Measurements from ENCODE around the gene ATXN10.

DNA sequence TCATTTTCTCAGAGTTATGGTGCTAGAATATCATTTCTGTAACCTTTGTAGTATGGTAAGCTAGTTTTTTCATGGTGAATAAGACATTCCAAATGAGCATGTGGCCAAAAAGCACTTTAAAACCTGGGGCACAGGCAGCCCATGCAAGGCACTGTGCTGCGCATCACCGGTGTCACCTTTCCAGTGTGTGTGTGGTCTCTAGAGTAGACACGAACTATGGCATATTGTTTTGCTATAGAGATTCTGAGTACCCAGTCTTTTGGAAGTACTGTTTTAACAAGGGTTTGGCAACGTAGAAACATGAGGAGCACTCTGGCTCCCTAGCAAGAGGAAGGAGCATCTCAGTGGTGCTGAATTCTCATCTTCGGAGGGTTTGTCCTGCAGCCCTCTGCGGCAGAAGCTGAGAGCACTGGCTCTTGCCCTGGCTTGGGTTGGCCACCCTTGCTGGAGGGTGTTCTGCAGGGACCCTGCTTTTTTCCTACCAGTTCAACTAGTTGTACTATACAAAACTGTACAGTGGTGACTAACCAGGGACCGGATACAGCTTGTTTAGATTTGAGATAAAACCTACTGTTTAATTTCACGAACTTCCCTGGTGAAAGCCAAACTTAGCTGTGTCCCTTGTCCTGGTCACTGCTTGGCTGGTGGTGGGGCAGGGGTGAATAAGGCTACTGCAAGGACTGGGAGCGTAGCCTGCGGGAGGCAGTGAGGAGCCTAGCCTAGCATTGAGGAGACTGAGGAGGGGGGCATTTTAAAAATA, 135.7 kb downstream of the ATXN10 start:
- TF ChIP-seq, protein P1, sequence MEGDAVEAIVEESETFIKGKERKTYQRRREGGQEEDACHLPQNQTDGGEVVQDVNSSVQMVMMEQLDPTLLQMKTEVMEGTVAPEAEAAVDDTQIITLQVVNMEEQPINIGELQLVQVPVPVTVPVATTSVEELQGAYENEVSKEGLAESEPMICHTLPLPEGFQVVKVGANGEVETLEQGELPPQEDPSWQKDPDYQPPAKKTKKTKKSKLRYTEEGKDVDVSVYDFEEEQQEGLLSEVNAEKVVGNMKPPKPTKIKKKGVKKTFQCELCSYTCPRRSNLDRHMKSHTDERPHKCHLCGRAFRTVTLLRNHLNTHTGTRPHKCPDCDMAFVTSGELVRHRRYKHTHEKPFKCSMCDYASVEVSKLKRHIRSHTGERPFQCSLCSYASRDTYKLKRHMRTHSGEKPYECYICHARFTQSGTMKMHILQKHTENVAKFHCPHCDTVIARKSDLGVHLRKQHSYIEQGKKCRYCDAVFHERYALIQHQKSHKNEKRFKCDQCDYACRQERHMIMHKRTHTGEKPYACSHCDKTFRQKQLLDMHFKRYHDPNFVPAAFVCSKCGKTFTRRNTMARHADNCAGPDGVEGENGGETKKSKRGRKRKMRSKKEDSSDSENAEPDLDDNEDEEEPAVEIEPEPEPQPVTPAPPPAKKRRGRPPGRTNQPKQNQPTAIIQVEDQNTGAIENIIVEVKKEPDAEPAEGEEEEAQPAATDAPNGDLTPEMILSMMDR (conservative IDR thresholded peaks at IDR 0.05; ENCODE audit: low read length) = no peak
- TF ChIP-seq EZH2phosphoT487 (IDR thresholded peaks at IDR 0.05; ENCODE audit: borderline replicate concordance) = no peak
